Mesenchymal stem cell (in vitro differentiated cells and primary cell): ENCODE data around the gene KCNT1.

Source experiments
- DNase-seq: peaks from one replicate; pipeline ENCODE4 v3.0.0-alpha.2; 2013
- H2AFZ ChIP-seq: one replicate; pipeline ENCODE4 v1.6.1; 2013; ENCODE audit warnings: low read depth, mild to moderate bottlenecking, control low read depth, inconsistent platforms, low read length, moderate library complexity
- H2AK5ac ChIP-seq: 2 replicates; pipeline ENCODE4 v1.6.1; 2013; ENCODE audit warnings: low read length, moderate library complexity, mild to moderate bottlenecking, inconsistent platforms; ENCODE audit not compliant: severe bottlenecking
- H2BK120ac ChIP-seq: one replicate; pipeline ENCODE4 v1.6.1; 2013; ENCODE audit warnings: low read depth, mild to moderate bottlenecking, inconsistent platforms, low read length, moderate library complexity
- H2BK12ac ChIP-seq, 2 experiments: one replicate each; pipeline ENCODE4 v1.6.1; 2013; ENCODE audit warnings: inconsistent platforms in 2 of 2, low read length in 2 of 2, mild to moderate bottlenecking in 2 of 2, moderate library complexity in 2 of 2, control low read depth in 1 of 2
- H2BK15ac ChIP-seq: one replicate; pipeline ENCODE4 v1.6.1; 2013; ENCODE audit warnings: mild to moderate bottlenecking, low read depth, inconsistent platforms; ENCODE audit not compliant: poor library complexity, severe bottlenecking
- H2BK5ac ChIP-seq: 2 replicates; pipeline ENCODE4 v1.6.1; 2013; ENCODE audit warnings: low read depth, mild to moderate bottlenecking, low read length, control low read depth, inconsistent platforms; ENCODE audit not compliant: poor library complexity, severe bottlenecking
- H3K14ac ChIP-seq, 2 experiments: one replicate each; pipeline ENCODE4 v1.6.1; 2013; ENCODE audit warnings: inconsistent platforms in 2 of 2, low read length in 2 of 2, control low read depth in 1 of 2, mild to moderate bottlenecking in 1 of 2, moderate library complexity in 1 of 2
- H3K18ac ChIP-seq, 2 experiments: one replicate each; pipeline ENCODE4 v1.6.1; 2013; ENCODE audit warnings: inconsistent platforms in 2 of 2, low read length in 2 of 2, control low read depth in 1 of 2, low read depth in 1 of 2, mild to moderate bottlenecking in 1 of 2
- H3K23ac ChIP-seq, 2 experiments: one replicate each; pipeline ENCODE4 v1.6.1; 2013; ENCODE audit warnings: inconsistent platforms in 2 of 2, low read length in 2 of 2, mild to moderate bottlenecking in 2 of 2, moderate library complexity in 2 of 2, control low read depth in 1 of 2
- H3K27ac ChIP-seq: 2 replicates; pipeline ENCODE4 v1.5.1; 2013; ENCODE audit warnings: mild to moderate bottlenecking, moderate library complexity, low read length, control low read depth, inconsistent platforms; ENCODE audit not compliant: poor library complexity, severe bottlenecking
- H3K27me3 ChIP-seq, 2 experiments: 2 replicates each; pipeline versions ENCODE4 v1.6.1 to v1.7.0; 2013; ENCODE audit warnings: low read length in 2 of 2, mild to moderate bottlenecking in 2 of 2, moderate library complexity in 2 of 2, control low read depth in 1 of 2, inconsistent platforms in 1 of 2; ENCODE audit not compliant: control insufficient read depth in 1 of 2, insufficient read depth in 1 of 2
- H3K36me3 ChIP-seq, 2 experiments: 2 replicates each; pipeline versions ENCODE4 v1.6.1 to v1.7.0; 2013; ENCODE audit warnings: low read length in 2 of 2, control low read depth in 1 of 2, inconsistent platforms in 1 of 2, low read depth in 1 of 2, mild to moderate bottlenecking in 1 of 2; ENCODE audit not compliant: insufficient read depth in 2 of 2, control insufficient read depth in 1 of 2
- H3K4ac ChIP-seq, 2 experiments: one replicate each; pipeline ENCODE4 v1.6.1; 2013; ENCODE audit warnings: inconsistent platforms in 2 of 2, low read length in 2 of 2, mild to moderate bottlenecking in 2 of 2, moderate library complexity in 2 of 2, control low read depth in 1 of 2, low read depth in 1 of 2
- H3K4me1 ChIP-seq: 2 replicates; pipeline ENCODE4 v1.6.1; 2013; ENCODE audit warnings: low read depth, low read length, control low read depth; ENCODE audit not compliant: control insufficient read depth, insufficient read depth
- H3K4me2 ChIP-seq: 2 replicates; pipeline ENCODE4 v1.6.1; 2013; ENCODE audit warnings: low read length, mild to moderate bottlenecking, inconsistent platforms; ENCODE audit not compliant: poor library complexity, severe bottlenecking
- H3K4me3 ChIP-seq, 2 experiments: 2 replicates each; pipeline versions ENCODE4 v1.5.1 to v1.7.0; 2013; ENCODE audit warnings: low read length in 2 of 2, mild to moderate bottlenecking in 2 of 2, control low read depth in 1 of 2, low read depth in 1 of 2; ENCODE audit not compliant: insufficient read depth in 1 of 2
- H3K79me1 ChIP-seq: replicated peaks from 2 replicates; pipeline ENCODE4 v1.6.1; 2013; ENCODE audit warnings: mild to moderate bottlenecking, control low read depth, low read length, inconsistent platforms; ENCODE audit not compliant: poor library complexity, severe bottlenecking
- H3K9ac ChIP-seq: 2 replicates; pipeline ENCODE4 v1.7.0; 2013; ENCODE audit warnings: mild to moderate bottlenecking, low read length, moderate library complexity
- H3K9me3 ChIP-seq: 2 replicates; pipeline ENCODE4 v1.7.0; 2013; ENCODE audit warnings: mild to moderate bottlenecking, low read length; ENCODE audit not compliant: control insufficient read depth
- H4K8ac ChIP-seq: one replicate; pipeline ENCODE4 v1.6.1; 2013; ENCODE audit warnings: inconsistent platforms, mild to moderate bottlenecking, low read length, moderate library complexity
- H4K91ac ChIP-seq: one replicate; pipeline ENCODE4 v1.6.1; 2013; ENCODE audit warnings: mild to moderate bottlenecking, low read length, inconsistent platforms
- WGBS: methylation state at CpG from one replicate; pipeline ENCODE4 v1.1.7; 2013; ENCODE audit warnings: mixed read lengths; 5-methylcytosine and 5-hydroxymethylcytosine counted together

KCNT1 gene

DNA sequence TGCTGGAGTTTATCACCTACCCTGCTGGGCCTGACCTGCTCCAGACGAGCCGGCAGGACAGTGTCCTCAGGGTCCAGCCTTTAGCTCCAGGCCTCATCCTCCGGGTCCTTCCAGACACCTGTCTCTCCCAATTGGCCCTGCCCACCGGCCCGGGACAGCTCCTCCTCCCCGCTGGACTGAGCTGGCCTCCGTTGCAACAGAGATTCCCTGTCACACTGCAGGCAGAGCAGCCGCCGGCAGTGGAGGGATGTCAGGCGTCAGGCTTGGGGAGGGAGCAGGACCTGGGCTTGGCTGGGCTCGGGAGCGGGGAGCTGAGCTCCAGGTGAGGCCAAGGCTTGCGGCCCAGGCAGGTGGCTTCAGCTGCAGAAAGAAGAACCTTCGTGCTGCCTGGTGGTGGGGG is 1.7 kb downstream of the KCNT1 start:
- Histone ChIP-seq H2BK15ac (no peak overlapping the region), H3K4me2 (no peak overlapping the region), H3K9ac (no peak overlapping the region), H3K18ac (no peak overlapping the region), H2AK5ac (no peak overlapping the region), H2BK120ac (no peak overlapping the region), H4K91ac (no peak overlapping the region), H2AFZ (no peak overlapping the region), H3K4me1 (peaks cover 9% of the 10 kb centered on the region), H3K23ac (no peak overlapping the region), H2BK12ac (no peak overlapping the region), H4K8ac (no peak overlapping the region), H2BK5ac (no peak overlapping the region), H3K9me3 (no peaks in the 10 kb centered on the region), H3K27ac (no peak overlapping the region), H3K4ac (no peak overlapping the region), H3K14ac (no peak overlapping the region), H3K79me1 (no peaks in the 10 kb centered on the region), H3K36me3 (no peaks in the 10 kb centered on the region), H3K27me3 (peaks cover 15 to 66% of the 10 kb centered on the region in 2 experiments), H3K4me3 (no peak overlapping the region)
- no peak for DNase-seq
- 36% methylated on average over 14 of the region's 14 CpGs for WGBS

DNA sequence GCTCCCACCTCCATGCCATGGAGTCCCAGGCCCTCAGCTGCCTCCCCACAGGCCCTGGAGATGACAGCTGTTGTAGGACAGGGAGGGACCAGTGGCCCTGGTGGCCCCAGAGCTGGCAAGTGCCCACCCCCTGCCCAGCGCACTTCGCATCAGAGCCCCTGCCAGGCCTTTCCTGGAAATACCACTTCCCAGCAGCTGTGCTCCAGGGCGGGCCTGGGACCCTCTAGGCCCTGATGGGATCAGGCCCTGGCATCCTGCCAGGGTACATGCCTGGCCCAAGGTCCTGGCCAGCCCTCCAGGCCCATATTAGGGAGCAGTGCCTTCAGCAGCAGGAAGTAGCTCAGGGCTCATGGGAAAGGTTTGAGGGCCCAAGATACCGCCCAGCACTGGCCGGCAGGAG is 2.5 kb downstream of the KCNT1 start:
- H2AK5ac ChIP-seq, result no peak overlapping the region
- no peak overlapping the region for H4K91ac ChIP-seq
- no peak overlapping the region for H3K9ac ChIP-seq
- no peak overlapping the region for H3K4me2 ChIP-seq
- H3K27me3 ChIP-seq, result peaks cover 15 to 73% of the 10 kb centered on the region in 2 experiments
- H3K9me3 ChIP-seq, result no peaks in the 10 kb centered on the region
- no peak overlapping the region for H2BK15ac ChIP-seq
- no peaks in the 10 kb centered on the region for H3K79me1 ChIP-seq
- H3K36me3 ChIP-seq, result no peaks in the 10 kb centered on the region
- no peak overlapping the region for H3K23ac ChIP-seq
- no peak overlapping the region for H3K14ac ChIP-seq
- no peak overlapping the region for H3K4me3 ChIP-seq
- no peak overlapping the region for H2BK12ac ChIP-seq
- H2AFZ ChIP-seq, result no peak overlapping the region
- WGBS, result 82% methylated on average over 5 of the region's 5 CpGs
- no peak overlapping the region for H4K8ac ChIP-seq
- DNase-seq, result no peak
- H3K4ac ChIP-seq, result no peak overlapping the region
- H2BK120ac ChIP-seq, result no peak overlapping the region
- peaks cover 9% of the 10 kb centered on the region for H3K4me1 ChIP-seq
- H3K27ac ChIP-seq, result no peak overlapping the region
- no peak overlapping the region for H2BK5ac ChIP-seq
- H3K18ac ChIP-seq, result no peak overlapping the region

DNA sequence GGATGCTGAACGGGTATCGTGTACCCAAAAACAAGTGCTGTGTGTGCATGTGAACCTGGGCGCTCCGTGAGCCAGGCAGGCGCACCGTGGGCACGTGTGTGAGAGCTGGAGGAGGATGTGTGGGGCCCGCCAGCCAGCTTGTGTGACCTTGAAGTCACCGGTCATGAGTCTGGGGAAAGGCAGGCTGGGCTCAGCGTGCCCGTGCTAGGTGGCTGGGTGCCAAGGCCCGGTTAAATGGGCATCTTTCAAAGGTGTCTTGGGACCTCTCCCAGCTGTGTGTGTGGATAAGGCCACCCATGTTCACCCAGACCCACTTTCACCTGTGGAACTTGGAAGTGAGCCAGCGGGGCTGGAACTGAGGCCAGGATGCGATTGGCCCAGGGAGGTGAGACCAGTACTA is 3.4 kb downstream of the KCNT1 start:
- H2BK5ac ChIP-seq, result no peak overlapping the region
- no peak overlapping the region for H4K8ac ChIP-seq
- no peak overlapping the region for H3K4me2 ChIP-seq
- H3K27ac ChIP-seq, result no peak overlapping the region
- 89% methylated on average over 14 of the region's 14 CpGs for WGBS
- H2BK12ac ChIP-seq, result no peak overlapping the region
- no peak overlapping the region for H3K4ac ChIP-seq
- H2BK120ac ChIP-seq, result no peak overlapping the region
- no peak for DNase-seq
- no peaks in the 10 kb centered on the region for H3K36me3 ChIP-seq
- H3K23ac ChIP-seq, result no peak overlapping the region
- H3K18ac ChIP-seq, result no peak overlapping the region
- H2AK5ac ChIP-seq, result no peak overlapping the region
- H3K9me3 ChIP-seq, result no peaks in the 10 kb centered on the region
- no peak overlapping the region for H4K91ac ChIP-seq
- no peak overlapping the region for H2AFZ ChIP-seq
- H3K14ac ChIP-seq, result no peak overlapping the region
- peaks cover 15 to 73% of the 10 kb centered on the region in 2 experiments for H3K27me3 ChIP-seq
- no peaks in the 10 kb centered on the region for H3K79me1 ChIP-seq
- no peak overlapping the region for H3K4me3 ChIP-seq
- H3K4me1 ChIP-seq, result peaks cover 9% of the 10 kb centered on the region
- no peak overlapping the region for H3K9ac ChIP-seq
- no peak overlapping the region for H2BK15ac ChIP-seq

DNA sequence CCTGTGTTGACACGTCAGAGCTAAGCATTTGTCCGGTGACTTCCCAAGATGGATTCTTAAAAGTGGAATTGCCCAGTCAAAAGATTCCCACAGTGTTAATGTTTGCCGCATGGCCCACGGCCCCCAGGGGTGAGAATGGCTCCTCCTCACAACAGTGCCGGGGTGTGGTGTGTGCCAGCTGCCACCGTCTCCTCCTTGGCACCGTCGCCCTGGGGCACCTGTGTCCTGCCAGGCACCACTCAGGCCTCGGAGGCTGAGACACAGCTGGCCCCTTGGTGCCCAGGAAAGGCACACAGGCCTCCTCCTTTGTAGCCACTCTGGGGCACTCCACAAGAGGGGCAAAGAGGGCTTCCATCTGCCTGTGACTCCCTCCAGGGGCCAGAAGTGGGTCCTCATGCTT is 4.3 kb downstream of the KCNT1 start:
- H3K14ac ChIP-seq, result no peak overlapping the region
- H3K36me3 ChIP-seq, result no peaks in the 10 kb centered on the region

More for the DNA sequence above, 4.3 kb downstream of the KCNT1 start:
- Histone ChIP-seq H3K4me2 (no peak overlapping the region), H3K9ac (no peak overlapping the region), H2AFZ (no peak overlapping the region), H3K4me3 (no peak overlapping the region), H2BK12ac (no peak overlapping the region), H3K23ac (no peak overlapping the region), H3K79me1 (no peaks in the 10 kb centered on the region), H3K27ac (no peak overlapping the region), H4K91ac (no peak overlapping the region), H2AK5ac (no peak overlapping the region), H3K27me3 (peaks cover 12 to 65% of the 10 kb centered on the region in 2 experiments), H3K4ac (no peak overlapping the region), H3K4me1 (peaks cover 9% of the 10 kb centered on the region), H3K18ac (no peak overlapping the region), H3K9me3 (no peaks in the 10 kb centered on the region), H2BK5ac (no peak overlapping the region), H2BK120ac (no peak overlapping the region), H4K8ac (no peak overlapping the region), H2BK15ac (no peak overlapping the region)
- no peak for DNase-seq
- 86% methylated on average over 9 of the region's 9 CpGs for WGBS
